ENCODE measurements around the gene FARP1. TPM values are rescaled to one million over a fixed set of nuclear protein-coding genes. Genes with fewer than 3 reads are reported as not detected.

Gene FARP1
- total and polyA plus RNA-seq, 2 of the 13 experiments (the other 11 are each of a cell fraction or from before 2014, with no cell fraction given) = 70.6 to 126 TPM

DNA sequence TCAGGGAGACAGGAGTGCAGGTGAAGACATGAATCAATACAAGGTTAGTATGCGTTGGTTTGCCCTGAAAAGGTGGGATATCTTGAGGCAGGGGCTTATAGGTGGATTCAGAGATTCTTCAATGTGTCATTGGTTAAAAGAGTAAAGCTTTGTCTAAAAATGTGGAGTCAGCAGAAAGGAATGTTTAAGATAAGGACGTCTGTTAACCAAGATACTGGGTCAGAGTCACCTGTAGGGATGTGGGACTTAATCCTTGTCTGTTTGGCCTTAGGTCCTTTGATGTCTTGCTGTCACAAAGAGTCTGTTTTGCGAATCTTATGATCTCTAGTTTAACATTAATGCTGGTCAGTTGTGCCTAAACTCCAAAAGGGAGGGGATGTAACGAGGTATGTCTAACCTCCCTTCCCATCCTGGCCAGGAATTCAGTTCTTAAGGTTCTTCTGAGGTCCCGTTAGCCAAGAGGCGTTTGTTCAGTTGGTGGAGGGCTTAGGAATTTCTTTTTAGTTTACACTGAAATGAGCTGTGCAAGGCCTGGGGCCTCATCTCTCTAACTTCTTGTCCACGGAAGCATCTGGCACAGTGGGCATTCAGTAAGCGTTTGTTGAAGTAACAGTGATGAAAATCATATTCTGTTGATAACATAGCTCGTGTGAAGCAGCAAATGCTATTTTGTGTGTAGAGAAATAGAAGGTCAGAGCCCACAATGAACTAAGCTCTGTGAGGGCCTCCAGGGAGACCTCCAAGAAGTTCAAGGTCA lies 130.4 kb downstream of the FARP1 start (continued):
- TF ChIP-seq ELK4 (CRISPR knock-in tag; IDR thresholded peaks at IDR 0.05; ENCODE audit: borderline replicate concordance) (no peak), NBN (conservative IDR thresholded peaks at IDR 0.05) (no peak), MIXL1 (CRISPR knock-in tag; IDR thresholded peaks at IDR 0.05) (no peak), ZBTB44 (CRISPR knock-in tag; IDR thresholded peaks at IDR 0.05) (no peak), MAZ (IDR thresholded peaks at IDR 0.05; ENCODE audit: borderline replicate concordance, low read depth, low read length) (no peak), MAZ (CRISPR knock-in tag; IDR thresholded peaks at IDR 0.05; ENCODE audit: low read depth) (no peak), CTCF (CRISPR knock-in tag; IDR thresholded peaks at IDR 0.05) (no peak), ZFY (CRISPR knock-in tag; IDR thresholded peaks at IDR 0.05) (no peak; the same call in 1 of the 2 replicates), ARID3A (IDR thresholded peaks at IDR 0.05; ENCODE audit: low read depth, low read length) (no peak), FOSL2 (CRISPR knock-in tag; IDR thresholded peaks at IDR 0.05) (peak; percentile 84), RFX1 (IDR thresholded peaks at IDR 0.05) (no peak), GZF1 (CRISPR knock-in tag; IDR thresholded peaks at IDR 0.05) (no peak), ZNF576 (CRISPR knock-in tag; IDR thresholded peaks at IDR 0.05) (no peak), BRD4 (CRISPR knock-in tag; IDR thresholded peaks at IDR 0.05) (no peak), HNRNPH1 (optimal IDR thresholded peaks at IDR 0.05; ENCODE audit: low read depth, low read length) (no peak), RCOR2 (CRISPR knock-in tag; IDR thresholded peaks at IDR 0.05) (no peak; the same call in 1 of the 2 replicates)
- TF ChIP-seq, protein P1, sequence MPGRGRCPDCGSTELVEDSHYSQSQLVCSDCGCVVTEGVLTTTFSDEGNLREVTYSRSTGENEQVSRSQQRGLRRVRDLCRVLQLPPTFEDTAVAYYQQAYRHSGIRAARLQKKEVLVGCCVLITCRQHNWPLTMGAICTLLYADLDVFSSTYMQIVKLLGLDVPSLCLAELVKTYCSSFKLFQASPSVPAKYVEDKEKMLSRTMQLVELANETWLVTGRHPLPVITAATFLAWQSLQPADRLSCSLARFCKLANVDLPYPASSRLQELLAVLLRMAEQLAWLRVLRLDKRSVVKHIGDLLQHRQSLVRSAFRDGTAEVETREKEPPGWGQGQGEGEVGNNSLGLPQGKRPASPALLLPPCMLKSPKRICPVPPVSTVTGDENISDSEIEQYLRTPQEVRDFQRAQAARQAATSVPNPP (CRISPR knock-in tag; IDR thresholded peaks at IDR 0.05) = no peak; the same call in 1 of the 2 replicates
- TF ChIP-seq, protein P2, sequence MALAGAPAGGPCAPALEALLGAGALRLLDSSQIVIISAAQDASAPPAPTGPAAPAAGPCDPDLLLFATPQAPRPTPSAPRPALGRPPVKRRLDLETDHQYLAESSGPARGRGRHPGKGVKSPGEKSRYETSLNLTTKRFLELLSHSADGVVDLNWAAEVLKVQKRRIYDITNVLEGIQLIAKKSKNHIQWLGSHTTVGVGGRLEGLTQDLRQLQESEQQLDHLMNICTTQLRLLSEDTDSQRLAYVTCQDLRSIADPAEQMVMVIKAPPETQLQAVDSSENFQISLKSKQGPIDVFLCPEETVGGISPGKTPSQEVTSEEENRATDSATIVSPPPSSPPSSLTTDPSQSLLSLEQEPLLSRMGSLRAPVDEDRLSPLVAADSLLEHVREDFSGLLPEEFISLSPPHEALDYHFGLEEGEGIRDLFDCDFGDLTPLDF (CRISPR knock-in tag; IDR thresholded peaks at IDR 0.05) = no peak
- TF ChIP-seq, protein P3, sequence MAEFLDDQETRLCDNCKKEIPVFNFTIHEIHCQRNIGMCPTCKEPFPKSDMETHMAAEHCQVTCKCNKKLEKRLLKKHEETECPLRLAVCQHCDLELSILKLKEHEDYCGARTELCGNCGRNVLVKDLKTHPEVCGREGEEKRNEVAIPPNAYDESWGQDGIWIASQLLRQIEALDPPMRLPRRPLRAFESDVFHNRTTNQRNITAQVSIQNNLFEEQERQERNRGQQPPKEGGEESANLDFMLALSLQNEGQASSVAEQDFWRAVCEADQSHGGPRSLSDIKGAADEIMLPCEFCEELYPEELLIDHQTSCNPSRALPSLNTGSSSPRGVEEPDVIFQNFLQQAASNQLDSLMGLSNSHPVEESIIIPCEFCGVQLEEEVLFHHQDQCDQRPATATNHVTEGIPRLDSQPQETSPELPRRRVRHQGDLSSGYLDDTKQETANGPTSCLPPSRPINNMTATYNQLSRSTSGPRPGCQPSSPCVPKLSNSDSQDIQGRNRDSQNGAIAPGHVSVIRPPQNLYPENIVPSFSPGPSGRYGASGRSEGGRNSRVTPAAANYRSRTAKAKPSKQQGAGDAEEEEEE (CRISPR knock-in tag; IDR thresholded peaks at IDR 0.05; ENCODE audit: borderline replicate concordance) = no peak

Measured in HepG2 (cell line).